Esophagus muscularis mucosa (tissue), 4 donors: ENCODE results near the gene ZNHIT6.

Source experiments
- EP300 ChIP-seq: sonication (generic); formaldehyde crosslinking; IDR thresholded peaks from one replicate; pipeline ENCODE4 v1.6.1; 2017; ENCODE audit warnings: antibody characterized with exemption
- POLR2AphosphoS5 ChIP-seq, 2 donors: sonication (generic); formaldehyde crosslinking; IDR thresholded peaks; one replicate each; pipeline ENCODE4 v1.6.1; 2017; ENCODE audit warnings: antibody characterized with exemption in 2 of 2
- TF ChIP-seq, protein P1 (sequence below), 3 experiments: fragments of 200-600 bp in 2 of 3; fragments of 450-650 bp in 1 of 3; sonication (generic) in 2 of 3; IDR thresholded peaks; one replicate each; pipeline ENCODE4 v1.5.1; 2017 to 2019; ENCODE audit warnings: antibody characterized with exemption in 3 of 3, mild to moderate bottlenecking in 2 of 3, moderate library complexity in 1 of 3

DNA sequence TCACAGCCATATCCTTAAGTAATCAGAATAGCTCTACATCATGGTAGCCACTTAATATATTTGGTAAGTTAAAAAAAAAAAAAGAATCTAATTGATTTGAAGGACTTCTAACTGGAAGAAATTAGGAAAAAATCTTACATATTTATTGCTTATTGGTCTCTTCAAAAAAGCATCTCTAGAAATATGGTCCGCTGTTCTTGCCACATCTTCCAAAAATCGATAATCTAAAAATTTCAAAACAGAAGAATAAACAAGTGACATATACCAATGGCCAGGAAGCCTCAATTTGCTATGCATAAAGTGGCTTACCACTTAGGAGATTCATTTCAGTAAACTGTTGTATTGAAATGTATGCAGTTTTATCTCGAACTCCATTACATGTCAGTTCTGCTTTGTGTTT is 2.3 kb downstream of the ZNHIT6 start:
- TF ChIP-seq, protein P1, sequence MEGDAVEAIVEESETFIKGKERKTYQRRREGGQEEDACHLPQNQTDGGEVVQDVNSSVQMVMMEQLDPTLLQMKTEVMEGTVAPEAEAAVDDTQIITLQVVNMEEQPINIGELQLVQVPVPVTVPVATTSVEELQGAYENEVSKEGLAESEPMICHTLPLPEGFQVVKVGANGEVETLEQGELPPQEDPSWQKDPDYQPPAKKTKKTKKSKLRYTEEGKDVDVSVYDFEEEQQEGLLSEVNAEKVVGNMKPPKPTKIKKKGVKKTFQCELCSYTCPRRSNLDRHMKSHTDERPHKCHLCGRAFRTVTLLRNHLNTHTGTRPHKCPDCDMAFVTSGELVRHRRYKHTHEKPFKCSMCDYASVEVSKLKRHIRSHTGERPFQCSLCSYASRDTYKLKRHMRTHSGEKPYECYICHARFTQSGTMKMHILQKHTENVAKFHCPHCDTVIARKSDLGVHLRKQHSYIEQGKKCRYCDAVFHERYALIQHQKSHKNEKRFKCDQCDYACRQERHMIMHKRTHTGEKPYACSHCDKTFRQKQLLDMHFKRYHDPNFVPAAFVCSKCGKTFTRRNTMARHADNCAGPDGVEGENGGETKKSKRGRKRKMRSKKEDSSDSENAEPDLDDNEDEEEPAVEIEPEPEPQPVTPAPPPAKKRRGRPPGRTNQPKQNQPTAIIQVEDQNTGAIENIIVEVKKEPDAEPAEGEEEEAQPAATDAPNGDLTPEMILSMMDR (IDR thresholded peaks at IDR 0.05) = no peak
- TF ChIP-seq EP300 (no peak), POLR2AphosphoS5 (IDR thresholded peaks at IDR 0.05) (no peak)
